Amygdala (tissue), 56 donors: Measurements from ENCODE around the gene RGL3.
"Not testable (repeated sequence)": the region's sequence is repeated elsewhere in the genome, so short reads cannot be mapped to it uniquely, and the experiment has no call there.

ENCODE experiments used
- DNase-seq, 56 donors: peaks; one replicate each; lab custom pipeline; 2025; lab: John Stamatoyannopoulos, UW

Gene RGL3

GRCh38 chr19:11367528-11367927, 51.6 kb downstream of the RGL3 start:
- no peak for DNase-seq

GRCh38 chr19:11365557-11366117, 53.5 kb downstream of the RGL3 start:
- peak in 22 of 56 donors; percentile 11 to 53 (median 26) for DNase-seq

GRCh38 chr19:11364935-11365334, 54.2 kb downstream of the RGL3 start:
- peak in 32 of 56 donors; percentile 3 to 68 (median 34) for DNase-seq

GRCh38 chr19:11364296-11364904, 54.7 kb downstream of the RGL3 start:
- DNase-seq, result no peak

- DNase-seq, result no peak
Measured at GRCh38 chr19:11363881-11364280, 55.2 kb downstream of the RGL3 start.

- DNase-seq, result no peak
Measured at GRCh38 chr19:11361771-11362731, 57.1 kb downstream of the RGL3 start.

GRCh38 chr19:11361037-11361770, 57.9 kb downstream of the RGL3 start:
- peak in 2 of 56 donors; percentile 31 to 38 for DNase-seq

- no peak for DNase-seq
Measured at GRCh38 chr19:11359421-11359820, 59.7 kb downstream of the RGL3 start.

- no peak for DNase-seq
Measured at GRCh38 chr19:11356676-11357550, 62.2 kb downstream of the RGL3 start.

- DNase-seq, result no peak
Measured at GRCh38 chr19:11356074-11356397, 63.1 kb downstream of the RGL3 start.

GRCh38 chr19:11355160-11356073, 63.7 kb downstream of the RGL3 start, which contains the start of gene PLPPR2:
PLPPR2 (plus strand) TSS chr19:11355432; CDS start chr19:11357674, 2,242 bp downstream.
- DNase-seq, result peak in 54 of 56 donors; percentile 24 to 96 (median 82)

- not testable (repeated sequence) for DNase-seq
Measured at GRCh38 chr19:11354102-11354501, 65.0 kb downstream of the RGL3 start.

- no peak for DNase-seq
Measured at GRCh38 chr19:11349171-11349570, 69.9 kb downstream of the RGL3 start.

- no peak for DNase-seq
Measured at GRCh38 chr19:11347546-11348039, 71.5 kb downstream of the RGL3 start.

- peak; percentile 67 to 99 (median 98) for DNase-seq
Measured at GRCh38 chr19:11346104-11346940, 72.8 kb downstream of the RGL3 start, which contains the start of the genes CCDC159 and TMEM205. CCDC159 (plus strand) TSS chr19:11346519; CDS start chr19:11346607, 88 bp downstream. TMEM205 (minus strand) TSS chr19:11346268; CDS start chr19:11345619, 649 bp downstream.

GRCh38 chr19:11345122-11345803, 73.9 kb downstream of the RGL3 start:
- no peak for DNase-seq
